Type B pancreatic cell (in vitro differentiated cells): ENCODE measurements around the gene CTSC. TPM values are rescaled to one million over a fixed set of nuclear protein-coding genes. Genes with fewer than 3 reads are reported as not detected.

Experiments
- DNase-seq: peaks from one replicate; pipeline ENCODE4 v3.0.0; 2021; ENCODE audit warnings: mixed read lengths; ENCODE audit not compliant: unreplicated experiment; ENCODE audit errors: extremely low spot score
- H3K27ac Mint-ChIP-seq: 2 replicates; pipeline ENCODE4 v1.8.0; 2021; ENCODE audit warnings: mild to moderate bottlenecking, mixed read lengths
- H3K27me3 Mint-ChIP-seq: 2 replicates; pipeline ENCODE4 v1.8.0; 2021; ENCODE audit warnings: mixed read lengths
- H3K36me3 Mint-ChIP-seq: 2 replicates; pipeline ENCODE4 v1.8.0; 2021; ENCODE audit warnings: mixed read lengths
- H3K4me1 Mint-ChIP-seq: one replicate; pipeline ENCODE4 v1.8.0; 2021; ENCODE audit warnings: mixed read lengths; ENCODE audit not compliant: unreplicated experiment
- H3K4me3 Mint-ChIP-seq: 2 replicates; pipeline ENCODE4 v1.8.0; 2021; ENCODE audit warnings: mild to moderate bottlenecking, mixed read lengths
- H3K9me3 Mint-ChIP-seq: 2 replicates; pipeline ENCODE4 v1.8.0; 2021; ENCODE audit warnings: mixed read lengths
- total RNA-seq: library from RNA; stranded (reverse); gene quantifications from 2 replicates; pipeline ENCODE4 v1.2.1, GENCODE V29; 2021; ENCODE audit warnings: low replicate concordance
- TF ChIP-seq, protein P1 (sequence below): fragments of 200-600 bp; sonication (generic); conservative IDR thresholded peaks from 2 replicates; pipeline ENCODE4 v1.5.0; 2021; ENCODE audit warnings: antibody characterized with exemption, mild to moderate bottlenecking

CTSC gene
- total RNA-seq, 1 donor from 2014 or later = 155 TPM

DNA sequence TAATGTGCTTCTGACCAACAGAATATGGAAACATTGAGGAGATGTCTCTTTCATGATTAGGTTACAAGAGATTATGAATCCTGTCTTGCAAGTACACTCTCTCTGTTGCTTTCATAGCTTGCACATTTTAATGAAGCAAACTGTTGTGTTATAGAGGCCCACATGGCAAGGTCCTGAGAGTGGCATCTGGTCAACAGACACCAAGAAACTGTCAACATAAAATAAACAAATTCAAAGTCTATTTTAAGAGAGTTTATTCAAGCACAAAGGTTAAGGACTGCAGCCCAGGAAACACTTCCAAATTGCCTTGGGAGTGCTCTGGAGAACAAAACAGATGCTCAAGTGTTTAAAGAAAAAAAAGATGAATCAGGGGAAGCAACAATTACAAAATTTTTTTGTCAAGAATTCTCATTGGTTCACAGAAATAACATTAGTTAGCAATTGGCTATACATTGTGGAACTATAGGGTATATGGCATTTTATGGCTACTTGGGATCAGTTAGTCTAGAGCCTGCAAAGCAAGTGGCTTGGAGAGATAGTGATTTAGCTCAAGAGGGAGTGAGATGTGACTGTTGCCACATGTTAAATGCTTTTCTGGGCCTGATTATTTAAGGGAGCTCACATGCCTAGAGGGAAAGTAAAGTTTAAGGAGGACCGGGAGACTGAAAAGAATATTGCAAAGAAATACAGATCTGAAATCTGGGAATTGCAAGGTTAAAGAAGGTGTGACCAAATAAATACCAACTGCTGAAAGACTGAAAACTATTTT, 54.6 kb downstream of the CTSC start:
- H3K27ac Mint-ChIP-seq = no peak overlapping the region
- peaks cover 9% of the 10 kb centered on the region for H3K4me1 Mint-ChIP-seq

DNA sequence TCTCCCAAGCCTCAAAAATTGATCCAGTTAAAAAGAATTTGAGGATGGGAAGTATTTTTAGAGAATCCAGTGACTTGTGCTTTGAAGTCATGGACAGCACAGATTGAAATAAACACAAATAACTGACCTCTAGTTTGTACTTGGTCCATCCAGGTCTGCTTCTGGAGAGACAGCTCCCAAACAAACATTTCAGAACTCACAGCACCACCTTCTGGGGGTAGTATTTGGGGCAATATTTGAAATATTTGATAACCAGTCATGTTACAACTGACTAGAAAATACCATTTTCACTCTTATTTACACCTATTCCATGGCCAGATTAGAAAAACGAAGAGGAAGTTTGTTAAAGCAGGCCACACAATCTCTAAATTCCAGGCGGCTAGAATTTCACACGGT, 56.2 kb downstream of the CTSC start:
- Mint-ChIP-seq H3K27ac (no peak overlapping the region), H3K4me1 (peaks cover 9% of the 10 kb centered on the region), H3K27me3 (no peaks in the 10 kb centered on the region), H3K4me3 (no peak overlapping the region), H3K36me3 (no peaks in the 10 kb centered on the region), H3K9me3 (no peaks in the 10 kb centered on the region)
- no peak for DNase-seq
- TF ChIP-seq, protein P1, sequence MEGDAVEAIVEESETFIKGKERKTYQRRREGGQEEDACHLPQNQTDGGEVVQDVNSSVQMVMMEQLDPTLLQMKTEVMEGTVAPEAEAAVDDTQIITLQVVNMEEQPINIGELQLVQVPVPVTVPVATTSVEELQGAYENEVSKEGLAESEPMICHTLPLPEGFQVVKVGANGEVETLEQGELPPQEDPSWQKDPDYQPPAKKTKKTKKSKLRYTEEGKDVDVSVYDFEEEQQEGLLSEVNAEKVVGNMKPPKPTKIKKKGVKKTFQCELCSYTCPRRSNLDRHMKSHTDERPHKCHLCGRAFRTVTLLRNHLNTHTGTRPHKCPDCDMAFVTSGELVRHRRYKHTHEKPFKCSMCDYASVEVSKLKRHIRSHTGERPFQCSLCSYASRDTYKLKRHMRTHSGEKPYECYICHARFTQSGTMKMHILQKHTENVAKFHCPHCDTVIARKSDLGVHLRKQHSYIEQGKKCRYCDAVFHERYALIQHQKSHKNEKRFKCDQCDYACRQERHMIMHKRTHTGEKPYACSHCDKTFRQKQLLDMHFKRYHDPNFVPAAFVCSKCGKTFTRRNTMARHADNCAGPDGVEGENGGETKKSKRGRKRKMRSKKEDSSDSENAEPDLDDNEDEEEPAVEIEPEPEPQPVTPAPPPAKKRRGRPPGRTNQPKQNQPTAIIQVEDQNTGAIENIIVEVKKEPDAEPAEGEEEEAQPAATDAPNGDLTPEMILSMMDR = no peak

More for the DNA sequence above, 54.6 kb downstream of the CTSC start:
- Mint-ChIP-seq H3K9me3 (no peaks in the 10 kb centered on the region), H3K36me3 (peaks cover 5% of the 10 kb centered on the region), H3K27me3 (no peaks in the 10 kb centered on the region), H3K4me3 (no peak overlapping the region)
- TF ChIP-seq, protein P1 = no peak
- DNase-seq = no peak

DNA sequence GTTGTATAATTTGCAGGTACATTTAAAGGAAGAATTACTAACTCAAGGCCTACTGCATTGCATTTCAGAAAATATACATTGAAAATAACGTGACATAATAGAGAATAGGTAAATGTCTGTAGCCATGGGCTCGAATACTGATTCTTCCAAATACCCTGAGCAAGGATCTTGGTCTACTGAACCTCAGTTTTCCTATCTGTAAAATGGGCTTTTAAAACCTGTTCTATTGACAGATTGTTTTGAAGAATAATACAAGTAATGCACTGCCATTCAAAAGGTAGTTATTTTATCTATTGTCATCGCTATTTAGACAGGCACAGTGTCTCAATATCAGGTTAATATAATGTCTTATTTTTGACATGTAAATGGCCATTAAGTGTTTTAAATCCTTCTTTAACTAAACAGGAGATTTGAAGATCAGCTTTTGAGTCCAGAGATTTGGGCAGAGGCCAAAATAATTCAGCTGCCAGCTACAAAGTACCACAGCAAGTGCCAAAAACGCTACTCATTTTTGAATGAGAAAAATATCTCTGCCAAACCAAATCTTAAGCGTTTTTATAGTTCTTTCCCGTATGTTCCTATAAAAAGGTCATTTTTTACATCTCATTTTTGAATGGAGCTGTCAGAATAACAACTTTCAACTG, 56.7 kb downstream of the CTSC start:
- TF ChIP-seq, protein P1 = no peak
- Mint-ChIP-seq H3K9me3 (no peaks in the 10 kb centered on the region), H3K36me3 (no peaks in the 10 kb centered on the region), H3K4me1 (peaks cover 9% of the 10 kb centered on the region), H3K27me3 (no peaks in the 10 kb centered on the region), H3K27ac (no peak overlapping the region), H3K4me3 (no peak overlapping the region)
- no peak for DNase-seq

DNA sequence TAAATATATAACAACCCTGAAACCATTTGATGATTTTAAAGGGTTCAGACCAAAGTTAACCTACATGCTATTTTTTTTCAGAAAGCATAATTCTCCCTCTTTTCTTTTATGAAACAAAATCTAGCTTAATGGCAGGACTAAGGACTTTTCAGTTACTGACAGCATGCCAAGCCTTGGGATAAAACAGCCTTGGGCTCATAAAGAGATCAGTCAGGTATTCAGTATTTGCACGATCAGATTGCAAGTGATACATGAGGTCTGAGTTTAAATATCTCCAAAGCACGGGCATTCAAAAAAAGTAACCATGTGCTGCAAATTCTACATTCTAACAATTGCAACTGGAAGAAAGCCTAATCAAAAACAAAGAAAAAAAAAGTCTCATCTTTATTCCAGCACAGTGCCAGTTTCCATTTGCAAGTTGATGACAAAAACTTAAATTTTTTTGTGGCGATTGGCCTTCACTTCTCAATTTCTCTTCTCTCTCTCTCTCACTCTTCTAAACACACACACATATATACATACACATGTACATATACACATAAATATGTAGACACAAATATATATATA, 60.1 kb downstream of the CTSC start:
- Mint-ChIP-seq H3K4me1 (no peaks in the 10 kb centered on the region), H3K27me3 (no peaks in the 10 kb centered on the region), H3K36me3 (no peaks in the 10 kb centered on the region), H3K27ac (no peak overlapping the region), H3K4me3 (no peak overlapping the region), H3K9me3 (no peaks in the 10 kb centered on the region)
- DNase-seq = no peak
- TF ChIP-seq, protein P1 = no peak

DNA sequence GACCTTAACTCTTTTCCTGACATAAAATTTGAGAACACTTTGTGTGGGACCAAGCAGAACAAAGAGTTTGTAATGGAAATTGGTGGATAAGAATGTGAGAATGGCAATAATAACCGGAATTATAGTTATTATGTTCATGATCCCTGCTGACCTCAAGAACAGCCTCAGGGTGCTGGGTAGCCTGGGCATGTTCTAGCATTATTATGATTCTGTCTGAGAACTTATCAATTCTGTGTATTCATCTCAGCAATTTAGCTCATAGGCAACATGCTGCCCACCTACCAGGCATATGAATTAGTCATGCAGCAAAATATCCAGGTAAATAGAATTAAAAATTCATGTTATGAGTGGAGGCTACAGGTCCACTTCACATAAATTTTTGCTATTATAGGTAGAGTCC, 61.9 kb downstream of the CTSC start:
- no peaks in the 10 kb centered on the region for H3K9me3 Mint-ChIP-seq
- no peak for DNase-seq
- H3K4me1 Mint-ChIP-seq = no peaks in the 10 kb centered on the region
- TF ChIP-seq, protein P1 = no peak
- H3K27ac Mint-ChIP-seq = no peak overlapping the region
- H3K4me3 Mint-ChIP-seq = no peak overlapping the region
- H3K27me3 Mint-ChIP-seq = no peaks in the 10 kb centered on the region
- H3K36me3 Mint-ChIP-seq = no peaks in the 10 kb centered on the region
